Sigmoid colon (tissue), 4 donors: Measurements from ENCODE around the gene TUBB8.

Experiments
- CTCF ChIP-seq, 4 experiments: fragments of 450-650 bp in 3 of 4; fragments of 200-600 bp in 1 of 4; IDR thresholded peaks; one replicate each; pipeline ENCODE4 v1.5.1; 2016 to 2019; ENCODE audit warnings: antibody characterized with exemption in 4 of 4, mild to moderate bottlenecking in 3 of 4, moderate library complexity in 2 of 4
- EP300 ChIP-seq, 4 donors: sonication (generic); formaldehyde crosslinking; IDR thresholded peaks; one replicate each; pipeline ENCODE4 v1.6.1; 2017; ENCODE audit warnings: antibody characterized with exemption in 4 of 4
- POLR2A ChIP-seq, 2 donors: fragments of 450-650 bp; IDR thresholded peaks; one replicate each; pipeline ENCODE4 v1.6.1; 2016; ENCODE audit warnings: antibody characterized with exemption in 2 of 2, mild to moderate bottlenecking in 2 of 2, moderate library complexity in 2 of 2
- POLR2AphosphoS5 ChIP-seq, 4 donors: sonication (generic); formaldehyde crosslinking; IDR thresholded peaks; one replicate each; pipeline ENCODE4 v1.6.1; 2017; ENCODE audit warnings: antibody characterized with exemption in 4 of 4

GRCh38 chr10:87177-88080 lies 38.3 kb upstream of the TUBB8 start:
- no peak for TF ChIP-seq POLR2AphosphoS5 (IDR thresholded peaks at IDR 0.05)
- TF ChIP-seq CTCF (IDR thresholded peaks at IDR 0.05): no peak
- no peak for TF ChIP-seq POLR2A (IDR thresholded peaks at IDR 0.05)
- TF ChIP-seq EP300 (IDR thresholded peaks at IDR 0.05): no peak
